Calu3 (cell line): ENCODE measurements around the gene TSG101. TPM values are rescaled to one million over a fixed set of nuclear protein-coding genes. Genes with fewer than 3 reads are reported as not detected.

Experiments used
- BruUV-seq: library from RNA; stranded (reverse); fragments of 400-500 nt; replicated peaks from 2 replicates; lab custom pipeline; 2021; lab: Mats Ljungman, UMichigan
- CTCF ChIA-PET: fragments of 300-600 bp; sonication (Branson Sonifier 250); formaldehyde crosslinking; loops from one replicate; lab custom pipeline; 2022; ENCODE audit warnings: antibody characterized with exemption; lab: Charles Lee
- DNase-seq: peaks from one replicate; pipeline ENCODE4 v3.0.0; 2022
- H3K27ac Mint-ChIP-seq: one replicate; pipeline ENCODE4 v1.8.0; 2022; ENCODE audit warnings: mixed read lengths; ENCODE audit not compliant: unreplicated experiment
- H3K27me3 Mint-ChIP-seq: one replicate; pipeline ENCODE4 v1.8.0; 2022; ENCODE audit warnings: mixed read lengths; ENCODE audit not compliant: unreplicated experiment
- H3K36me3 Mint-ChIP-seq: one replicate; pipeline ENCODE4 v1.8.0; 2022; ENCODE audit warnings: mild to moderate bottlenecking, moderate library complexity, mixed read lengths; ENCODE audit not compliant: insufficient read depth, unreplicated experiment
- H3K4me1 Mint-ChIP-seq: one replicate; pipeline ENCODE4 v1.8.0; 2022; ENCODE audit warnings: mild to moderate bottlenecking, low read depth, mixed read lengths; ENCODE audit not compliant: unreplicated experiment
- H3K4me3 Mint-ChIP-seq: one replicate; pipeline ENCODE4 v1.8.0; 2022; ENCODE audit warnings: mild to moderate bottlenecking, low read depth, moderate library complexity, mixed read lengths; ENCODE audit not compliant: unreplicated experiment
- H3K9me3 Mint-ChIP-seq: one replicate; pipeline ENCODE4 v1.8.0; 2022; ENCODE audit warnings: low read depth, mixed read lengths; ENCODE audit not compliant: unreplicated experiment
- intact Hi-C: fragments of 100-400 bp; cut with micrococcal nuclease; formaldehyde crosslinking; loops from one replicate; pipeline ENCODE4 v1.10.0; 2022; ENCODE audit not compliant: unreplicated experiment
- total RNA-seq: library from RNA; stranded (reverse); gene quantifications from 2 replicates; pipeline ENCODE4 v1.2.3, GENCODE V29; 2022
- TF ChIP-seq, protein P1 (sequence below): fragments of 200-600 bp; IDR thresholded peaks from one replicate; pipeline ENCODE4 v1.8.0; 2022; ENCODE audit warnings: antibody characterized with exemption; ENCODE audit not compliant: unreplicated experiment

Gene TSG101
- total RNA-seq, 1 experiment from 2014 or later = 61.8 TPM

DNA sequence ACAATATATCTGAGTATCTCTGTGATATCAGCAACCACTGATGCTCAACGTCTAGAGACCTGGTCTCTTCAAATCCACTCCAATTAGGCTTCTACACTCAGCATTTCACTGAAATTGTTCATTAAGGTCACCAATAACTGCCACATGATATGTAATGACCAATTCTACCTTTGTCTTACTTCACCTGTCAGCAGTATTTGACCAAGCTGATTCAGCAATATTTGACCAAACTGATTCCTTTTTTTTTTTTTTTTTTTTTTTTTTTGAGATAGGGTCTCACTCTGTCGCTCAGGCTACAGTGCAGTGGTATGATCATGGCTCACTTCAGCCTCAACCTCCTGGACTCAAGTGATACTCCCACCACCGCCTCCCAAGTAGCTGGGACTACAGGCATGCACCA, 5.6 kb downstream of the TSG101 start:
- CTCF ChIA-PET = interaction anchor here (0.7 kb wide), 2 partner anchors 37 to 153 kb away, joined by 4 to 6 read pairs; no protein-coding TSS in a partner anchor
- peaks cover 13% of the 10 kb centered on the region for H3K36me3 Mint-ChIP-seq
- no peak overlapping the region for H3K4me3 Mint-ChIP-seq
- H3K9me3 Mint-ChIP-seq = no peaks in the 10 kb centered on the region
- H3K27me3 Mint-ChIP-seq = no peaks in the 10 kb centered on the region
- H3K27ac Mint-ChIP-seq = no peak overlapping the region
- no TSS peak for BruUV-seq
- DNase-seq = no peak
- TF ChIP-seq, protein P1, sequence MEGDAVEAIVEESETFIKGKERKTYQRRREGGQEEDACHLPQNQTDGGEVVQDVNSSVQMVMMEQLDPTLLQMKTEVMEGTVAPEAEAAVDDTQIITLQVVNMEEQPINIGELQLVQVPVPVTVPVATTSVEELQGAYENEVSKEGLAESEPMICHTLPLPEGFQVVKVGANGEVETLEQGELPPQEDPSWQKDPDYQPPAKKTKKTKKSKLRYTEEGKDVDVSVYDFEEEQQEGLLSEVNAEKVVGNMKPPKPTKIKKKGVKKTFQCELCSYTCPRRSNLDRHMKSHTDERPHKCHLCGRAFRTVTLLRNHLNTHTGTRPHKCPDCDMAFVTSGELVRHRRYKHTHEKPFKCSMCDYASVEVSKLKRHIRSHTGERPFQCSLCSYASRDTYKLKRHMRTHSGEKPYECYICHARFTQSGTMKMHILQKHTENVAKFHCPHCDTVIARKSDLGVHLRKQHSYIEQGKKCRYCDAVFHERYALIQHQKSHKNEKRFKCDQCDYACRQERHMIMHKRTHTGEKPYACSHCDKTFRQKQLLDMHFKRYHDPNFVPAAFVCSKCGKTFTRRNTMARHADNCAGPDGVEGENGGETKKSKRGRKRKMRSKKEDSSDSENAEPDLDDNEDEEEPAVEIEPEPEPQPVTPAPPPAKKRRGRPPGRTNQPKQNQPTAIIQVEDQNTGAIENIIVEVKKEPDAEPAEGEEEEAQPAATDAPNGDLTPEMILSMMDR = no peak
- peaks cover 25% of the 10 kb centered on the region for H3K4me1 Mint-ChIP-seq
- intact Hi-C loops = loop anchor here (10.0 kb wide), 3 partner anchors 126 to 276 kb away; partner anchors contain the start of genes GTF2H1, HPS5, LDHA and SAA2

DNA sequence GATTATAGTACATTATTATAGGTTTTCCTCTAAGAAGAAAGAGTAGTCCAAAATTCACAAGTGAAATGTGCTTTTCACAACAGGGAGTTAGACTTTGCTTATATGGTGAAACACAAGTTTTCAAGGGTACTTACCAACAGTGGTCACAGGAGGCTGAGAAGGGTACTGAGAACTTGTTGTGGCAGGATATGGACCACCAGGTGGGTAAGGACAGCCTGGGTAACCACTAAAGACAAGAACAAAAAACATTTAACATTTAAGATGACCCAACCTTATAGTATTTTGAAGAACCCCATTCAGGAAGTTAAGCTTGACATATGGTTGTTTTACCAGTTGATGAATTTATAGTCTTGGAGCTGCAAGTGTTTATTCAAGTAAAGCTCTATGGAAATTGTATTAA, 24.4 kb downstream of the TSG101 start:
- H3K27me3 Mint-ChIP-seq = no peaks in the 10 kb centered on the region
- H3K4me3 Mint-ChIP-seq = no peak overlapping the region
- H3K27ac Mint-ChIP-seq = no peak overlapping the region
- peaks cover 17% of the 10 kb centered on the region for H3K36me3 Mint-ChIP-seq
- CTCF ChIA-PET = interaction anchor here (0.6 kb wide), 1 partner anchor 126 kb away, joined by 8 read pairs; no protein-coding TSS in a partner anchor
- intact Hi-C loops = no loop called here
- no peaks in the 10 kb centered on the region for H3K4me1 Mint-ChIP-seq
- BruUV-seq = no TSS peak
- TF ChIP-seq, protein P1 = no peak
- DNase-seq = no peak
- H3K9me3 Mint-ChIP-seq = no peaks in the 10 kb centered on the region

- no peaks in the 10 kb centered on the region for H3K27me3 Mint-ChIP-seq
- intact Hi-C loops = no loop called here
- no TSS peak for BruUV-seq
- CTCF ChIA-PET = no interaction called here
- no peak overlapping the region for H3K4me3 Mint-ChIP-seq
- no peak for DNase-seq
- H3K4me1 Mint-ChIP-seq = no peaks in the 10 kb centered on the region
- H3K36me3 Mint-ChIP-seq = peaks cover 17% of the 10 kb centered on the region
- H3K9me3 Mint-ChIP-seq = no peaks in the 10 kb centered on the region
- H3K27ac Mint-ChIP-seq = no peak overlapping the region
- TF ChIP-seq, protein P1 = no peak
Measured at GRCh38 chr11:18501629-18502028, 25.1 kb downstream of the TSG101 start.

- intact Hi-C loops = loop anchor here (10.0 kb wide), 1 partner anchor 183 kb away; no protein-coding TSS in a partner anchor
- Mint-ChIP-seq H3K36me3 (peaks cover 23% of the 10 kb centered on the region), H3K4me3 (no peak overlapping the region)
Measured at GRCh38 chr11:18498039-18498438, 28.7 kb downstream of the TSG101 start.

More at GRCh38 chr11:18498039-18498438, 28.7 kb downstream of the TSG101 start:
- CTCF ChIA-PET = no interaction called here
- Mint-ChIP-seq H3K27me3 (no peaks in the 10 kb centered on the region), H3K9me3 (no peaks in the 10 kb centered on the region), H3K27ac (no peak overlapping the region), H3K4me1 (peaks cover 7% of the 10 kb centered on the region)
- TF ChIP-seq, protein P1 = no peak
- no TSS peak for BruUV-seq
- no peak for DNase-seq
